Left colon (tissue), 2 donors: ENCODE measurements around the gene PRAMEF5. TPM values are rescaled to one million over a fixed set of nuclear protein-coding genes. Genes with fewer than 3 reads are reported as not detected.
"Not testable (repeated sequence)": the region's sequence is repeated elsewhere in the genome, so short reads cannot be mapped to it uniquely, and the experiment has no call there.

ENCODE experiments used
- ATAC-seq: fragments of 200-7000 bp; cut with Tn5 transposase; one replicate; pipeline ENCODE4 v1.9.1; 2020; ENCODE audit warnings: mild to moderate bottlenecking, moderate library complexity
- DNase-seq, 2 donors: peaks; one replicate each; pipeline ENCODE4 v3.0.0-alpha.2; 2020
- intact Hi-C, 2 donors: fragments of 100-400 bp; cut with DNase I in 1 of 2; cut with micrococcal nuclease in 1 of 2; formaldehyde crosslinking; loops; one replicate each; pipeline versions ENCODE4 v1.11.2 to v1.14.0; 2022; cut with DNase I, micrococcal nuclease
- long read RNA-seq: library from polyadenylated mRNA; unstranded; transcript quantifications from one replicate; pipeline ENCODE4 v2.0.0, GENCODE V29; 2021
- total RNA-seq, 2 donors: library from RNA; stranded (reverse); fragmentation: NEBNext Ultra II Directional; extraction: Animal tissue kit (Norgen Biotek cat#: 25700); gene quantifications; one replicate each; pipeline ENCODE4 v1.2.1, GENCODE V29; 2021
- donor health status: DM: no; HTN: no; CAD: no.
- donor health status: DM: yes; HTN: yes; CAD: no.

PRAMEF5 gene
- total RNA-seq, result not detected
- long read RNA-seq, result 0 reads

DNA sequence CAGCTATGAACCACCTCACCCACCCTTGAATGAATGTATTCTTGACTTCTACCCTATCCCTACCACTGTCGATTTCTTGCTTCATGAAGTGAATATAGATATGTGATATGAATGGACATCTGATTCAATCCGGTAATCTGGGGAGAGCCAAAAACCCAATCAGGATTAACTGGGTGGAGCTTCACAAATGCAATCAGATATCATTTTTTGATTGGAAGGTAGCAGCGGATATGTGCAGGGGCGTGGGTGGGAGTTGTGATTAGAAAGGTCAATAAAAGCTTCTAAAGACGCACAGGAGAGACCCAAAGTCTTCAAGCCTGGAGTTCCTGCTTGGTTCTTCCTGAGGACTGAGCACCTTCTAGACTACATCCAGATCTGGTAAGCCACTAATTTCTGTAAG, at the start of gene PRAMEF5:
Gene PRAMEF5, plus strand, starts transcription at position 301 of the 400 bp plus-strand sequence. CDS start 5,071 bp downstream, outside the sequence.
- intact Hi-C loops, DNase-seq, ATAC-seq: not testable (repeated sequence)

DNA sequence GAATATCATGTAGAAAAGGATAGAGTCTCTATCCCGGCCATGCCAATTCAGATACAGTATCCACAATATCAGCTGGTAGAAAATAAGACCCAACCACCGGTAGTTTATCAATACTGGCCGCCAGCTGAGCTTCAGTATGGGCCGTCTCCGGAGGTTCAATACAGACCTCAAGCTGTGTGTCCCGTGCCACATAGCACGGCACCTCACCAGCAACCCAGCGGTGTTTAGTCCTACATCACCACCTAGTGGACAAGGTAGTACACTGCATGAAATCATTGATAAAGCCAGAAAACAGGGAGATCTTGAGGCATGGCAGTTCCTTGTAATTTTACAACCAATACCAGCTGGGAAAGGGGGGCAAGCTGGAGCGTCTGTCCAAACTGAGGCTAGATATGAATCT, 45.3 kb upstream of the PRAMEF5 start:
- DNase-seq, intact Hi-C loops, ATAC-seq: not testable (repeated sequence)

DNA sequence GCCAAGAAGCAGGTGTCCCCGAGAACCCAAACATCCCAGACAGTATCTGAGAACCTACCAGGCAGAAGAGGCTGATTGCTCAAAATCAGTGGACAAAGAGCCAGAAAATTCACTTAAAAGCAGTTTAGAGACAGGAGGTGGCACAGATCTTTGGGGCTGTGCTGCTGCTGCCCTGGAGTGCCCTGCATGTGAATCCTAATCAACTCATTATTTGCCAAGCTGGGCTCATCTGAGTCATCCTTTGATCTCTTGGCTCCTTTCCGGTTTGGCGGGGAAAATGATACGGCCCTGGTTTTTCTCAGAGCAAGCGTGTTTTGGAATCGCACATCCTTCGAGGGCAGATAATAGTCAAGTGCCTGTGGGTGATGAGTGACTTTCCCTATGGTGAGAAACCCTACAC, 37.4 kb upstream of the PRAMEF5 start:
- intact Hi-C loops, DNase-seq, ATAC-seq: not testable (repeated sequence)

DNA sequence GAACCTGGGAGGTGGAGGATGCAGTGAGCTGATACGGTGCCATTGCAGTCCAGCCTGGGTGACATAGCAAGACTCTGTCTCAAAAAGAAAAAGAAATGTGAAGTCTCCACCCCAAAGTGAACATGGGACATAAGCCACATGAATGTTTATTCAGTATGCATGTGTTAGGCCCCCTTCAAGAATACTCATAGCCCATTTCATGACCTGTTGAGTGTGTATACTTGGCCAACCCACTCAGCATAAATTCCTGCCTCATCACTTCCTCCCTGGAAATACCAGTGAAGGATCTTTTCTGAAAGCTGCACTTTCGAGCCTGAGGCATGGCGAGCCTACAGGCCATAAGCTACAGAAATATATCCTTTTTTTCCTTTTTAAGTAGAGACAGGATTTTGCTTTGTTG, 34.8 kb upstream of the PRAMEF5 start:
- intact Hi-C loops, DNase-seq, ATAC-seq: not testable (repeated sequence)

DNA sequence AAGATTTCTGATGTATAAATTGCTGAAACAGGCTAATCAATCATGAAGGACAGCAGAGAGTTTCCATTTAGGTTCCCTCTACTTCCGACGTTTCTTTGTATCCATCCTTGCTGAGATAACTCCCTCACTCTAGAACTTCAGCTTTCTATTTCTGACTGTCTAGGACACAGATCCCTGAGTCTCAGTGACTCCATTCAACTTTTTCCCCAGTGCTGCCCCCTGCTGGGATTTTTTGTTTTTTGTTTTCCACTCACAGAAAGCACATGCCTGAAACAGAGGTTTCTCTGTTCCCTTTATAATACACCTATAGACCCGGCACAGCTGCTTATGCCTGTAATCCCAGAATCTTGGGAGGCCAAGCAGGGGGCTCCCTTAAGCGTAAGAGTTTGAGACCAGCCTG, 31.2 kb upstream of the PRAMEF5 start:
- ATAC-seq, DNase-seq, intact Hi-C loops: not testable (repeated sequence)

DNA sequence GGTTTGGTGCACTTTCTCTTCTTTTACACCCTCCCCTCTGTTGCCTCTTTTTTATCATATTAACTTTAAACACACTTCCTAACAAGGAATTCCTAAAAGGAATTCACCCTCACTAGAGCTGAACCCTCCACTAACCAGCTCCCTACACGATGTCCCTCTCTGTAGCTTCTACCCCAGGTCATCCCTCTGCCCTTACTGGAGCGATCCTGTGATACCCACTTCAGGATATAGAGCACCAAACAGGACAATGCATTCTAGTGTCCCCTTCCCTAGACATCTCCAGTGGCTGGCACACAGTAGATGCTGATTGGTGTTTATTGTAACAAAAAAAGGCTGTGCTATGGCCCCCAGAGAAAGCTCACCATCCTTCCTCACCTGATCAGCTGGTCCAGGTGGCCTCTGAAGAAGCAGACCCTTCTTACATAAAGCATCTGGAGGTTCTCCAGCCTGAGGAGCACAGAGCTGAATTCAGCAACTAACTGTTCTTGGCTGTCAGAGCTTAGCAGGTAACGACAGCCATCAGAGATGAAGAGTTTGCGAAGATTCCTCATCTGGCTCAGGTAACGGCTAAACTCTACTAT, 29.4 kb upstream of the PRAMEF5 start:
- no peak for ATAC-seq
- intact Hi-C loops, result no loop called here
- DNase-seq, result no peak

DNA sequence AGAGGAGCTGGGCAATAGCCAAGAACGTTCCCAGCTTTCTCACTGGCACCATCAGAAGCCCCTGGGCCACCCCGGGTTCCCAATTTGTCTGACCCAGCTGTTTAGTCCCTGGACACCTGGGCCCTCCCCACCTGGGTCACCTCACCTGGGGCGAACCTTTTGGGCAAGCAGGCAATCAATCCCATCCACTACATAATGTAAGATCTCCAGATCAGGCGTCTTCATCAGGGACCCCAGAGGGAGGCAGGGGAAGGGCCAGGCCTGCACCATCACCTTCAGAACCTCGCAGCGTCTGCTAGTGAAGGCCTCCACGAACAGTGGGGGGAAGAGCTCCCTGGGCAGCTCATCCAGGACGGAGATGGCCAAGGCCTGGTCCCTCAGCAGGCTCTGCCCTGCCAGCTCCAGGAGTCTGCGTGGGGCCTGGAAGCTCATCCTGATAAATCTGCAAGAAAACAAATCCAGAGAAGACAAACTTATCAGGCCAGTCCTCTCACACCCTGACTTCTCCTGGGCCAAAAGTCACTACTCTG, 28.3 kb upstream of the PRAMEF5 start, which contains the start of gene PRAMEF18:
Gene PRAMEF18, minus strand, starts transcription at position 480 of the 530 bp plus-strand sequence. Its CDS starts 48 bp downstream, at position 432.
- DNase-seq, ATAC-seq, intact Hi-C loops: not testable (repeated sequence)

DNA sequence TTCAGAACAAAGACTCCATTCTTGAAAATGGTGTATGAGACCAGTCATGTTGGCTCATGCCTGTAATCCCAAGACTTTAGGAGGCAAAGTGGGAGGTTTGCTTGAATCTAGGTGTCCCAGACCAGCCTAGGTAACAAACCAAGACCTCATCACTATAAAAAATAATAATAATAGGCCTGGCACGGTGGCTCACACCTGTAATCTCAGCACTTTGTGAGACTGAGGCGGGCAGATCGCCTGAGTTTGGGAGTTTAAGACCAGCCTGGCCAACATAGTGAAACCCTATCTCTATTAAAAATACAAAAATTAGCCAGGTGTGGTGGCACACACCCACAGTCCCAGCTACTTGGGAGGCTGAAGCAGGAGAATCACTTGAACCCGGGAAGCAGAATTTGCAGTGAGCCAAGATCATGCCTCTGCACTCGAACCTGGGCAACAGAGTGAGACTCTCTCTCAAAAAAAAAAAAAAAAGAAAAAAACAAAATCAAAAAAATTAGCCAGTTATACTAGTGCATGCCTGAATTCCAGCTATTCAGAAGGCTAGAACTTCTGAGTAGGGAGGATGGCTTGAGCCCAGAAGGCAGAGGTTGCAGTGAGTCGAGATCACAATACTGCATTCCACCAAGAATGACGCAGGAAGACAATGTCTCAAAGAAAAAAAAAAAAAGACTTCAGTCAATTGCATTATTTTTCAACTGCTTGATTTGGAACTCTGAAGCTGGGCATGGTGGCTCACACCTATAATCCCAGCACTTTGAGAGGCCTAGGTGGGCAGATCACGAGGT, 26.5 kb upstream of the PRAMEF5 start:
- ATAC-seq, intact Hi-C loops, DNase-seq: not testable (repeated sequence)

DNA sequence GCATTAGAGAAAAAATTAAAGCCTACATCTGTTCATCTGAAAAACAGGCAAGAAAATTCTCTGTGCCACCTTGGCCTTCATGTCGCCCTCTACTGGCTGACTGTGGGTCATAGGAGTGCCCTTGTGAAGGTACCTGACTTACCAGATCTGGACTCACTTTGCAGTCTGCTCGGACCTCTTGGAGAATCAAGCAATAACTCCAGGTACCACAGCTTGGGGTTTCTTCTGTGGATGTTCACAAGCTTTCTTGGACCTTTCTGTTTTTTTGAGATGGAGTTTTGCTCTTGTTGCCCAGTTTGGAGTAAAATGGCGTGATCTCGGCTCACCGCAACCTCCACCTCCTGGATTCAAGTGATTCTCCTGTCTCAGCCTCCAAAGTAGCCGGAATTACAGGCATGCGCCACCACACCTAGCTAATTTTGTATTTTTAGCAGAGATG, 25.6 kb upstream of the PRAMEF5 start:
- no peak for ATAC-seq
- intact Hi-C loops, result no loop called here
- peak in 1 of 2 donors; percentile 40 for DNase-seq

DNA sequence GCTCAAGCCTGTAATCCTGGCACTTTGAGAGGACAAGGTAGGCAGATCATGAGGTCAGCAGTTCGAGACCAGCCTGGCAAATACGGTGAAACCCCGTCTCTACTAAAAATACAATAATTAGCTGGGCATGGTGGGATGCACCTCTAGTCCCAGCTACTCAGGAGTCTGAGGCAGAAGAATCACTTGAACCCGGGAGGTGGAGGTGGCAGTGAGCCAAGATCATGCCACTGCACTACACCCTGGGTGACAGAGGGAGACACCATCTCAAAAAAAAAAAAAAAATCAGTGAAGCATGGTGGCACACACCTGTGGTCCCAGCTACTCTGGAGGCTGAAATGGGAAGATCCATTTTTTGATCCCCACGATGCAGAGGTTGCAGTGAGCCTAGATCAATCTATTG, 23.9 kb upstream of the PRAMEF5 start:
- ATAC-seq, DNase-seq, intact Hi-C loops: not testable (repeated sequence)

DNA sequence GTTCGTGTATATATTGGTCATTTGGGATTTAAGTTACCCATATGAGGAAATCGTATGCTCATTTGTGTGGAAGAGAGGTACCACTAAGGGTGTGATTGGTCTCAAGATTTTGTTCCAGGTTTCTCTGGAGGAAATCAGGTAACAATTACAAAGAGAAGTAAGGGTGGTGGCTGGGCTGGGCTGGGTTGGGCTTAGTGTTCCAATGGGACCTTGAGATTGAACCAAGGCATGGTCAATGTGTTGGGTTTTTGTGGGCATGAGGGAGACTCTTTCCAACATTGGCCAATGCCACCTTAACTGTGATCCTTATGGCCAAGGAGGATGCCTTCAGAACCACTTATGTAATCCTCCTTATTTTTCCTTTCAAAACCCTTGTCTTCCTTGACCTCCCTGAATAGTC, 23.4 kb upstream of the PRAMEF5 start:
- ATAC-seq, intact Hi-C loops, DNase-seq: not testable (repeated sequence)

DNA sequence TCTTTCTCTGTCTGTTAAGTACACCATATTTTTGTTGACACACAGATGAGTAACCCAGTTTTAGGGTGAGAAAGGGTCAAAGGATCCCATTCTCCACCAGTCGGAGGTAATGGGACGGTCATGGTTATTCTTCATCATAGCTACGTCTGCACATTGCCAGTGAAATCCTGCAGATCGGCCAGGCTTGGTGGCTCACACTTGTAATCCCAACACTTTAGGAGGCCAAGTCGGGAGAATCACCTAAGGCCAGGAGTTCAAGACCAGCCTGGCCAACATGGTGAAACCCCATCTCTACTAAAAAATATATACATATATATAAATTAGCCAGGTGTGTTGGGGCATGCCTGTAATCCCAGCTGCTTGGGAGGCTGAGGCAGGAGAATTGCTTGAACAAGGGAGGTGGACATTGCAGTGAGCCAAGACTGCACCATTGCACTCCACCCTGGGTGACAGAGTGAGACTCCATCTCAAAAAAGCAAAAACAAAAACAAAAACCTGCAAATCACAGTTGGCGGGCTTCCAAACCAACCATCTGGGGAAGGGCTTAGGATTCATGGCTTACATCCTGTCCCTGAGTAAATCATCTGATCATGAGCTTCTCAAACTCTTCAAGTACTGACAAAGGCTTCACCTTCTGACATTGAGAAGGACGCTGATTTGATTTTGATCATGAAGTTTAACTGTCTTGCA, 22.8 kb upstream of the PRAMEF5 start:
- ATAC-seq, intact Hi-C loops, DNase-seq: not testable (repeated sequence)

DNA sequence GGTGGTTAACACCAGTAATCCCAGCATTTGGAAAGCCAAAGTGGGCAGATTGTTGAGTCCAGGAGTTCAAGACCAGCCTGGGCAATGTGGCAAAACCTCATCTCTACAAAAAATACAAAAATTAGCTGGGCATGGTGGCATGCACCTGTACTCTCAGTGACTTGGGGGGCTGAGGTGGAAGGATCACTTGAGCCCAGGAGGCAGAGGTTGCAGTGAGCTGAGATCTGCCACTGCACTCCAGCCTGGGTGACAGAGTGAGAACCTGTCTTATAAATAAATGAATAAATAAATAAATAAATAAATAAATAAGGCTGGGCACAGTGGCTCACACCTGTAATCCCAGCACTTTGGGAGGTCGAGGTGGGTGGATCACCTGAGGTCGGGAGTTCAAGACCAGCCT, 21.9 kb upstream of the PRAMEF5 start:
- intact Hi-C loops, ATAC-seq, DNase-seq: not testable (repeated sequence)

DNA sequence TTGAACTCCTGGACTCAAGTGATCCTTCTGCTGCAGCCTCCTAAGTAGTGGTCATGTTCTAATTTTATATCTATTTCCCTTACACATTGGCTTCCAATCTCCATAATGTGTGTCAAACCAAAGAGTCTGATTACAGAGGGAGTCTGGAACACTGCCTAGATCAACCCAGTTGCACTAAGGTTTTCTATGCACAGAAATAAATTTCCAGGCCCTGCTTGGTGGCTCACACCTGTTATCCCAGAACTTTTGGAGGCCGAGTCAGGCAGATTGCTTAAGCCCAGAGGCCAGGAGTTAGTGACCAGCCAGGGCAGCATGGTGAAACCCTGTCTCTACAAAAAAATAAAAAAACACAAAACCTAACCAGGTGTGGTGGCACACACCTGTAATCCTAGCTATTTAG, 19.9 kb upstream of the PRAMEF5 start:
- ATAC-seq, intact Hi-C loops, DNase-seq: not testable (repeated sequence)

DNA sequence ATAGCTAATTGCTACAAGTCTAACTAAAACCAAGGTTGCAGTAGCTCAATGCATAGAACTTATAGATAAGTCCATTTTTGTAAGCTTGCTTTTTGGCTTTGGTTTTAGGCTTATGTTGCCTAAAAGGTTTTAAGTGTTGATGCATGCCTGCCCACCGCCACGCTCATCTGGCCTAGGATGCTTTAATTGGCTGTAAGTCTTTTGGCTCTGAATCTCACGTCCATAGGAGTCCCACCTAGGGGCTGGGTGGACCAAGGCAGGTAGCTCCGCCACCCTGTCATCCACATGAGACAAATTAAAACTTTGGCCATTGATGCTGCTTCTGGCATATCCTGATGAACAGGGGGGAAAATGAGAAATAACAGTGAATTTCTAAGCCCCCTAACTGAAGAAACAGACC, 16.4 kb upstream of the PRAMEF5 start:
- ATAC-seq, intact Hi-C loops, DNase-seq: not testable (repeated sequence)

DNA sequence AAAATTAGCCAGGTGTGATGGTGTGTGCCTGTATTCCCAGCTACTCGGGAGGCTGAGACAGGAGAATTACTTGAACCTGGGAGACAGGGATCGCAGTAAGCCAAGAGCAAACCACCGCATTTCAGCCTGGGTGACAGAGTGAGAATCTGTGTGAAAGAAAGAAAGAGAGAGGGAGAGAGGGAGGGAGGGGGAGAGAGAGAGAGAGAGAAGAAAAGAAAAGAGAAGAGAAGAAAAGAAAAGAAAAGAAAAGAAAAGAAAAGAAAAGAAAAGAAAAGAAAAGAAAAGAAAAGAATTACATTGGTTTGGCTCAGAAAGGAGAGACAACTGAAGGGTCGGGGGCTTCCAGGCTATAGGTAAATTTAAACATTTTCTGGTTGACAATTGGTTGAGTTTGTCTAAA, 14.4 kb upstream of the PRAMEF5 start:
- intact Hi-C loops, result not testable (repeated sequence)

DNA sequence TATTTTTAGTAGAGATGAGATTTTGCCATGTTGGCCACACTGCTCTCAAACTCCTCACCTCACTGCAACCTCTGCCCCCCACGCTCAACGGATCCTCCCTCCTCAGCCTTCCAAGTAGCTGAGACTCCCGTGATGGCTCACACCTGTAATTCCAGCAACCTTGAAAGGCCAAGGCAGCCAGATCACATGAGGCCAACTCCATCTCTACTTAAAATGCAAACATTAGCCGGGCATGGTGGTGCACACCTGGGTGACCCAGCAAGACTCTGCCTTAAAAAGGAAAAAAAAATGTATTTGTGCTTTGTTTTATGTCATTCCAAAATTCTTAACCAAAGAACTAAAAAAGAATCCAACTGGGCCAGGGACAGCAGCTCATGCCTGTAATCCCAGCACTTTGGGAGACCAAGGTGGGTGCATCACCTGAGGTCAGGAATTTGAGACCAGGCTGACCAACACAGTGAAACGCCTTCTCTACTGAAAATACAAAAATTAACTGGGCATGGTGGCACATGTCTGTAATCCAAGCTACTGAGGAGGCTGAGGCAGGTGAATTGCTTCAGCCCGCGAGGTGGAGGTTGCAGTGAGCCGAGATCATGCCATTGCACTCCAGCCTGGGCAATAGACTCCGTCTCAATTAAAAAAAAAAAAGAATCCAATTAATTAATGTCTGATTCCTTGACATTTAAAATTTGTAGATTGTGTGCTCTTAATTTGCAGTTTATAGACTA, 10.3 kb upstream of the PRAMEF5 start:
- intact Hi-C loops, ATAC-seq, DNase-seq: not testable (repeated sequence)

More for the DNA sequence above, 14.4 kb upstream of the PRAMEF5 start:
- not testable (repeated sequence) for ATAC-seq, DNase-seq
